Stimulated activated CD8-positive, alpha-beta memory T cell treated with anti-CD3 and anti-CD28 coated beads, Interleukin-7, amount 100 ng/mL, for 1 hour (primary cell): ENCODE results near the gene UCK1.
A peak's percentile ranks its signal among the peaks of the same experiment; 100 is the strongest.

ENCODE experiments used
- DNase-seq, 2 donors: peaks; one replicate each; pipeline ENCODE4 v3.0.0-alpha.2; 2020; ENCODE audit warnings: low read depth in 2 of 2

UCK1 gene

GRCh38 chr9:131496844-131497405 is 34.1 kb downstream of the UCK1 start:
- DNase-seq = no peak

GRCh38 chr9:131495785-131496184 is 35.3 kb downstream of the UCK1 start:
- no peak for DNase-seq

GRCh38 chr9:131494296-131494870 is 36.7 kb downstream of the UCK1 start:
- DNase-seq = no peak

GRCh38 chr9:131492070-131492469 is 39.0 kb downstream of the UCK1 start:
- no peak for DNase-seq

- no peak for DNase-seq
Observed at GRCh38 chr9:131491001-131491710, 39.9 kb downstream of the UCK1 start.

- DNase-seq = no peak
Observed at GRCh38 chr9:131490514-131490913, 40.5 kb downstream of the UCK1 start.

GRCh38 chr9:131487621-131488031 is 43.4 kb downstream of the UCK1 start:
- no peak for DNase-seq

- no peak for DNase-seq
Observed at GRCh38 chr9:131487001-131487400, 44.1 kb downstream of the UCK1 start.

GRCh38 chr9:131485728-131486422 is 45.2 kb downstream of the UCK1 start:
- no peak for DNase-seq

GRCh38 chr9:131485206-131485605 is 45.9 kb downstream of the UCK1 start:
- DNase-seq = no peak

GRCh38 chr9:131484560-131485185 is 46.4 kb downstream of the UCK1 start:
- DNase-seq = no peak

- no peak for DNase-seq
Observed at GRCh38 chr9:131484051-131484445, 47.0 kb downstream of the UCK1 start.

GRCh38 chr9:131483319-131484050 is 47.6 kb downstream of the UCK1 start:
- DNase-seq = no peak

GRCh38 chr9:131482343-131483006 is 48.6 kb downstream of the UCK1 start:
- no peak for DNase-seq

- no peak for DNase-seq
Observed at GRCh38 chr9:131481441-131482342, 49.4 kb downstream of the UCK1 start.

- no peak for DNase-seq
Observed at GRCh38 chr9:131480258-131480657, 50.8 kb downstream of the UCK1 start.

GRCh38 chr9:131478911-131479310 is 52.2 kb downstream of the UCK1 start:
- no peak for DNase-seq

GRCh38 chr9:131478421-131478868 is 52.6 kb downstream of the UCK1 start:
- DNase-seq = peak; percentile 22 to 32

- no peak for DNase-seq
Observed at GRCh38 chr9:131477816-131478419, 53.1 kb downstream of the UCK1 start.
